HepG2 (cell line): ENCODE measurements around the gene PNKP. TPM values are rescaled to one million over a fixed set of nuclear protein-coding genes. Genes with fewer than 3 reads are reported as not detected.
A peak's percentile ranks its signal among the peaks of the same experiment; 100 is the strongest.

ENCODE experiments used
- CREB3 ChIP-seq: sonication (generic); formaldehyde crosslinking; IDR thresholded peaks from 2 replicates; pipeline ENCODE4 v1.5.0; 2020; ENCODE audit warnings: missing genetic modification reagents
- CREBL2 ChIP-seq: sonication (generic); formaldehyde crosslinking; IDR thresholded peaks from 2 replicates; pipeline ENCODE4 v1.8.1; 2023; ENCODE audit warnings: missing genetic modification reagents, mild to moderate bottlenecking, borderline replicate concordance
- ELK4 ChIP-seq: sonication (generic); formaldehyde crosslinking; IDR thresholded peaks from 2 replicates; pipeline ENCODE4 v1.9.0; 2021; ENCODE audit warnings: missing genetic modification reagents, borderline replicate concordance
- HNF1B ChIP-seq: sonication (generic); formaldehyde crosslinking; IDR thresholded peaks from 2 replicates; pipeline ENCODE4 v1.5.1; 2020; ENCODE audit warnings: mild to moderate bottlenecking, moderate library complexity, missing genetic modification reagents
- ISL2 ChIP-seq: sonication (generic); formaldehyde crosslinking; IDR thresholded peaks from 2 replicates; pipeline ENCODE4 v1.5.0; 2020; ENCODE audit warnings: missing genetic modification reagents
- NAIF1 ChIP-seq: sonication (generic); formaldehyde crosslinking; IDR thresholded peaks from 2 replicates; pipeline ENCODE4 v1.5.0; 2020; ENCODE audit warnings: mild to moderate bottlenecking, missing genetic modification reagents, borderline replicate concordance
- NPAS2 ChIP-seq: sonication (generic); formaldehyde crosslinking; IDR thresholded peaks from 2 replicates; pipeline ENCODE4 v1.8.0; 2022; ENCODE audit warnings: mild to moderate bottlenecking, missing genetic modification reagents, borderline replicate concordance
- NR0B2 ChIP-seq: sonication (generic); formaldehyde crosslinking; IDR thresholded peaks from 2 replicates; pipeline ENCODE4 v1.4.0; 2020; ENCODE audit warnings: mild to moderate bottlenecking, missing genetic modification reagents
- PLRG1 ChIP-seq: fragments of 450-650 bp; conservative IDR thresholded peaks from 2 replicates; pipeline ENCODE4 v1.6.1; 2016
- SMC3 ChIP-seq: IDR thresholded peaks from 2 replicates; pipeline ENCODE4 v1.6.1; 2011; ENCODE audit warnings: low read length, improper control_type of control experiment
- TOPORS ChIP-seq: sonication (generic); formaldehyde crosslinking; IDR thresholded peaks from 2 replicates; pipeline ENCODE4 v1.8.0; 2023; ENCODE audit warnings: mild to moderate bottlenecking, missing genetic modification reagents
- ZNF12 ChIP-seq: sonication (generic); formaldehyde crosslinking; IDR thresholded peaks from 2 replicates; pipeline ENCODE4 v1.5.0; 2020; ENCODE audit warnings: missing genetic modification reagents
- ZNF280D ChIP-seq: sonication (generic); formaldehyde crosslinking; IDR thresholded peaks from 2 replicates; pipeline ENCODE4 v1.5.1; 2020; ENCODE audit warnings: mild to moderate bottlenecking, missing genetic modification reagents
- ZNF282 ChIP-seq: fragments of 450-650 bp; IDR thresholded peaks from 2 replicates; pipeline ENCODE4 v1.6.1; 2018; ENCODE audit not compliant: partially characterized antibody
- ZNF343 ChIP-seq: sonication (generic); formaldehyde crosslinking; IDR thresholded peaks from 2 replicates; pipeline ENCODE4 v1.4.0; 2020; ENCODE audit warnings: mild to moderate bottlenecking, missing genetic modification reagents
- ZNF510 ChIP-seq: sonication (generic); formaldehyde crosslinking; IDR thresholded peaks from 2 replicates; pipeline ENCODE4 v1.4.0; 2020; ENCODE audit warnings: low read depth, mild to moderate bottlenecking, missing genetic modification reagents
- ZNF660 ChIP-seq: sonication (generic); formaldehyde crosslinking; IDR thresholded peaks from 2 replicates; pipeline ENCODE4 v1.5.1; 2020; ENCODE audit warnings: mild to moderate bottlenecking, low read depth, missing genetic modification reagents, borderline replicate concordance
- polyA plus RNA-seq, 8 experiments: library from polyadenylated mRNA; depleted of rRNA in 3 of 8; stranded (reverse) in 7 of 8; unstranded in 1 of 8; fragments of >200 nt; fragmentation: Illumina TruSeq in 4 of 8; extraction: Trizol in 4 of 8; gene quantifications; 2 replicates each; pipeline versions ENCODE4 v1.2.1 to v1.2.3, GENCODE V29; 2011 to 2016; ENCODE audit warnings: low read depth in 4 of 8, missing spikeins in 1 of 8, mixed read lengths in 1 of 8; ENCODE audit not compliant: insufficient read depth in 1 of 8
- total RNA-seq, 5 experiments: library from RNA; depleted of rRNA; stranded (reverse); fragments of >200 nt; fragmentation: Illumina TruSeq; extraction: Trizol; gene quantifications; 2 replicates each; pipeline ENCODE4 v1.2.3, GENCODE V29; 2016; ENCODE audit warnings: low read depth in 1 of 5

The PNKP gene
- total and polyA plus RNA-seq, 2 of the 13 experiments (the other 11 are each of a cell fraction or from before 2014, with no cell fraction given): 12.7 to 27.1 TPM

GRCh38 chr19:49850487-49851342, 16.7 kb downstream of the PNKP start, which contains the start of gene PTOV1 (continued):
- TF ChIP-seq PLRG1: no peak
- no peak for TF ChIP-seq ELK4 (CRISPR knock-in tag)
- TF ChIP-seq ISL2: peak; percentile 49; the same call in 1 of the 2 replicates
- no peak for TF ChIP-seq NPAS2 (CRISPR knock-in tag)
- no peak for TF ChIP-seq ZNF280D
- peak; percentile 29; the same call in 1 of the 2 replicates for TF ChIP-seq NR0B2 (CRISPR knock-in tag)
- TF ChIP-seq TOPORS (CRISPR knock-in tag): no peak; the same call in 1 of the 2 replicates
- TF ChIP-seq HNF1B (CRISPR knock-in tag): no peak
- TF ChIP-seq NAIF1 (CRISPR knock-in tag): no peak
- TF ChIP-seq ZNF510 (CRISPR knock-in tag): no peak
- peak; percentile 85; the same call in 1 of the 2 replicates for TF ChIP-seq CREBL2 (CRISPR knock-in tag)
- TF ChIP-seq ZNF343 (CRISPR knock-in tag): peak; percentile 31; the same call in 1 of the 2 replicates
- TF ChIP-seq ZNF660 (CRISPR knock-in tag): no peak
- peak; percentile 46; the same call in 1 of the 2 replicates for TF ChIP-seq CREB3 (CRISPR knock-in tag)
- no peak for TF ChIP-seq ZNF282
- TF ChIP-seq SMC3: no peak
- peak; percentile 23; the same call in 1 of the 2 replicates for TF ChIP-seq ZNF12 (CRISPR knock-in tag)
